ACC112 (cell line): ENCODE results near the gene ARVCF.

ENCODE experiments used
- H2AFZ ChIP-seq: fragments of 200-600 bp; sonication (generic); one replicate; pipeline ENCODE4 v1.6.0; 2017; ENCODE audit warnings: antibody characterized with exemption, low read length; ENCODE audit not compliant: unreplicated experiment
- H3K27ac ChIP-seq: fragments of 200-600 bp; sonication (generic); 2 replicates; pipeline ENCODE4 v1.5.1; 2014; ENCODE audit warnings: low read depth, mild to moderate bottlenecking, antibody characterized with exemption, low read length, moderate library complexity
- H3K27me3 ChIP-seq: fragments of 200-600 bp; sonication (generic); 2 replicates; pipeline ENCODE4 v1.6.1; 2014; ENCODE audit warnings: mild to moderate bottlenecking, antibody characterized with exemption, low read length, moderate library complexity, mixed read lengths; ENCODE audit not compliant: insufficient read depth
- H3K36me3 ChIP-seq: fragments of 200-600 bp; sonication (generic); 2 replicates; pipeline ENCODE4 v1.6.1; 2016; ENCODE audit warnings: mild to moderate bottlenecking, antibody characterized with exemption, low read length, moderate library complexity, mixed read lengths; ENCODE audit not compliant: insufficient read depth
- H3K4me1 ChIP-seq: fragments of 200-600 bp; sonication (generic); one replicate; pipeline ENCODE4 v1.6.1; 2016; ENCODE audit warnings: low read length, mixed read lengths; ENCODE audit not compliant: insufficient read depth, unreplicated experiment, control insufficient read depth
- H3K4me3 ChIP-seq: fragments of 200-600 bp; sonication (generic); 2 replicates; pipeline ENCODE4 v1.5.1; 2014; ENCODE audit warnings: mild to moderate bottlenecking, low read depth, low read length
- H3K79me2 ChIP-seq: fragments of 200-600 bp; sonication (generic); one replicate; pipeline ENCODE4 v1.6.0; 2016; ENCODE audit warnings: low read length; ENCODE audit not compliant: control insufficient read depth, unreplicated experiment, insufficient read depth

The ARVCF gene

GRCh38 chr22:20002636-20003035 lies 14.0 kb downstream of the ARVCF start:
- H3K79me2 ChIP-seq, result no peaks in the 10 kb centered on the region
- no peaks in the 10 kb centered on the region for H3K27me3 ChIP-seq

DNA sequence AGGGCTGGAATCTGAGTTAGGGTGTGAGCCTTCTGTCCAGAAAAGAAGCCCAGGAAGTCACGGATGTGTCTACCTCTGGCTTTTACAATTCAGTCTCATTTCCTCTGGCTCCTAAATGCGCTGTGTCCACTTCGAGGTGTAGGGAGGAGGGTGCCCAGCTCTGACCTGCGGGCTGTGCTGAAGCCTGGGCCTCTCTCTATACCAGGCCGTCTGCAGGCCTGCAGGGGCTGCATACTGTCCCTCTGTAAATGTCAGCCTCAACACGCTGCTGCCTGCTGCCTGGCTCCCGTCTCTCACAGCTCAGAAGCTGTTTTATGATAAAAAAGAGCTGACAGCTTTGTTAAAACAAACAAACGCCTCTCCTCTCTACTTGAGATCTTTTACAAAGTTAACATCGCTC lies 14.5 kb downstream of the ARVCF start:
- Histone ChIP-seq H3K79me2 (no peaks in the 10 kb centered on the region), H3K4me1 (no peaks in the 10 kb centered on the region), H3K27me3 (no peaks in the 10 kb centered on the region), H3K4me3 (no peak overlapping the region), H3K36me3 (no peaks in the 10 kb centered on the region), H3K27ac (no peak overlapping the region), H2AFZ (no peak overlapping the region)

More at GRCh38 chr22:20002636-20003035, 14.0 kb downstream of the ARVCF start:
- Histone ChIP-seq H3K4me3 (no peak overlapping the region), H3K4me1 (no peaks in the 10 kb centered on the region), H3K36me3 (no peaks in the 10 kb centered on the region), H3K27ac (no peak overlapping the region), H2AFZ (no peak overlapping the region)

DNA sequence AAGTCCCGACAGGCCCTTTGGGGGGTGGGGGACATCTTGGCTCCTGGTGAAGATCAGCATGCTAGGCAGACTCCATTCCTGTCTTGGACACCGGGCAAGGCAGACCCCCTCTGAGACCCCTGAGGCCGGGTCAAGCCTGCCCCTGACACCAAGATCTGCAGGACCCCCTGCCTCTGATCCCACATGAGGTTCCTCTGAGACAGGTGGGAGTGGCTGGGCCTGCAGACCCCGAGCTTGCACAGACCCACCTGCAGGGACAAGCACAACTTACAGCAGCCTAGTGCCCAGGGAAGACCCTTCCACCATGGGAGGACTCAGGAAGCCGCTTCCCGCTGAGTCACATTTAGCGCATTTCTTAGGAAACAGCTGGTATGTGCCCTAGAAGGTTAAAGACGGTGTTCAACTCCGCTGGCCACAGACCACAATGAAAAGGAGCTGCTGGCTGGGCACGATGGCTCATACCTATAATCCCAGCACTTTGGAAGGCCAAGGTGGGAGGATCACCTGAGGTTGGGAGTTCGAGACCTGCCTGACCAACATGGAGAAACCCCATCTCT lies 15.5 kb downstream of the ARVCF start:
- H3K4me3 ChIP-seq, result no peak overlapping the region
- no peaks in the 10 kb centered on the region for H3K27me3 ChIP-seq
- H2AFZ ChIP-seq, result no peak overlapping the region
- H3K36me3 ChIP-seq, result no peaks in the 10 kb centered on the region
- H3K79me2 ChIP-seq, result no peaks in the 10 kb centered on the region
- peaks cover 5% of the 10 kb centered on the region for H3K4me1 ChIP-seq
- H3K27ac ChIP-seq, result no peak overlapping the region

DNA sequence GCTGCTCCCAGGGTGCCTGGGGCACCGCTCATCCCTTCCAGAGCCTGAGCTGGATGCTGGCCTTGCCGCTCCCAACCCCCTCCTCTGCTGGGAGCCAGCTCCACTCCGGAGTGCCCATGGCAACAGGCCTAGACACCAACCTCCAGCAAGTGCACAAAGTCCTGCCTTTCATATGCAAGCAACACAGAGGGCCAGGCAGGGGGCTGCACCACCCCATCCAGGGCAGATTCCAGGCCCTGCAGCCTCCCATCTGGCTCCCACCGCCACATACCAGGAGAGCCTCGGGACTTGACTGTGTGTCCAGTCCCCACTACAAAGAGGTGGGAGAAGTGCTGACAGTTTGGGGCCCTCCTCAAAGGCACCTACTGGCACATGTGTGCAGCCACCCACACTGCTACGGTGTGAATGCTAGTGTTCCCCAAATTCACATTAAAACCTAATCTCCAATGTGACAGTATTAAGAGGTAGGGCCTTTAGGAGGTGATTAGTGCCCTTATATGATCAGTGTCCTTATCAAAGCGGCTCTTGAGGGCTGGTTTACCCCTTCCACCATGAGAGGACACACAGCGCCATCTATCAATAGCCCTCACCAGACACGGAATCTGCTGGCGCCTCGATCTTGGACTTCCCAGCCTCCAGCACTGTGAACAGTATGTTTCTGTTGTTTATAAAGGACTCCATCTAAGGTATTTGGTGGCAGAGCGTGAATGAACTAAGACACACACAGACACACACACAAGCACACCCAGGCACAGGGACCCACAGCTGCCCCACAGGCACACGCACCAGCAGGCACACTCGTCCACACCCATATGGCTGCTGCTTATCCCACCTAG lies 16.2 kb downstream of the ARVCF start:
- no peak overlapping the region for H2AFZ ChIP-seq
- H3K4me1 ChIP-seq, result peaks cover 12% of the 10 kb centered on the region
- H3K27ac ChIP-seq, result no peak overlapping the region
- H3K36me3 ChIP-seq, result no peaks in the 10 kb centered on the region
- H3K79me2 ChIP-seq, result no peaks in the 10 kb centered on the region
- H3K27me3 ChIP-seq, result no peaks in the 10 kb centered on the region
- H3K4me3 ChIP-seq, result no peak overlapping the region

GRCh38 chr22:19998991-19999820 lies 17.4 kb downstream of the ARVCF start:
- H3K4me1 ChIP-seq, result peaks cover 20% of the 10 kb centered on the region
- no peaks in the 10 kb centered on the region for H3K27me3 ChIP-seq

DNA sequence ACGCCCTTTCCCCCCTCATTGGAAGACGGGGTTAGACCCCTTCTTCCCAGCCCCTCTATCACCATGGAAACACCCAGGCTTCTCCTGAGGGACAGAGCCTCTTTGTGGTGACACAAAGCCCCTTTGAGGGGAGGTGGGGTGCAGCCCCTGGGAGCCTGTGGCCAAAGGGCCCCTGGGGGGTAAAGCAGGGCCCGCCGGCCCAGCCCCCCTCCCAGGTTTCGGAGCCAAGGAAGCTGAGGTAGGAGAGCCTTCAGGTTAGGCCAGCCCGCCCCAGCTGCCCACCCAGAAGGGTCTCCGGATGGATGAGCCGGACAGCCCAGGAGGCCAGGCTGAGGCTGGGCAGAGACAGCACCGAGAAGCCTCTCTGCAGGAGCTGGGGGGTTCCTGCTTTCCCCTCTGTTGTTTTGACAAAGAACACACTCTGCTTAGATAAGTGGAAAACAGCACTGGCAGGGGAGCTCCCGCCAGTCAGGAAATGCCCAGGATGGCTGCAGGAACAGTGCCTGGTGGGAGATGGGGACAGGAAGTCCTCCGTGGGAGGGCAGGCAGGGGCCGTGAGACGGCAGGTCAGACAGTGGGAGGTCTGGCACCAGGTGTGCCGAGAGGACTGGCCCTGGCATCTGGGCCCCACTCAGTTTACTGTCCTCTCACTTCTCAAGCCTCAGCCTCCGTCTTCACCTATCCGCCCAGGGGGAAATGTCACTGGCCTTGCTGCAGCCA lies 18.2 kb downstream of the ARVCF start:
- Histone ChIP-seq H3K36me3 (no peaks in the 10 kb centered on the region), H3K79me2 (no peaks in the 10 kb centered on the region), H3K27me3 (no peaks in the 10 kb centered on the region), H3K4me3 (no peak overlapping the region), H3K4me1 (peaks cover 20% of the 10 kb centered on the region), H3K27ac (no peak overlapping the region), H2AFZ (no peak overlapping the region)

More at GRCh38 chr22:19998991-19999820, 17.4 kb downstream of the ARVCF start:
- Histone ChIP-seq H3K36me3 (no peaks in the 10 kb centered on the region), H3K79me2 (no peaks in the 10 kb centered on the region), H2AFZ (no peak overlapping the region), H3K4me3 (no peak overlapping the region), H3K27ac (no peak overlapping the region)

- H3K36me3 ChIP-seq, result no peaks in the 10 kb centered on the region
- peaks cover 20% of the 10 kb centered on the region for H3K4me1 ChIP-seq
- H3K4me3 ChIP-seq, result no peak overlapping the region
- H3K27ac ChIP-seq, result no peak overlapping the region
- no peak overlapping the region for H2AFZ ChIP-seq
- H3K27me3 ChIP-seq, result no peaks in the 10 kb centered on the region
- H3K79me2 ChIP-seq, result no peaks in the 10 kb centered on the region
Observed at GRCh38 chr22:19997561-19998231, 18.9 kb downstream of the ARVCF start.

GRCh38 chr22:19996694-19997384 lies 19.8 kb downstream of the ARVCF start:
- Histone ChIP-seq H3K79me2 (no peaks in the 10 kb centered on the region), H2AFZ (no peak overlapping the region), H3K36me3 (no peaks in the 10 kb centered on the region), H3K27me3 (no peaks in the 10 kb centered on the region), H3K4me3 (no peak overlapping the region), H3K4me1 (peaks cover 20% of the 10 kb centered on the region), H3K27ac (no peak overlapping the region)

- H3K4me3 ChIP-seq, result no peak overlapping the region
- H3K27me3 ChIP-seq, result no peaks in the 10 kb centered on the region
- H3K36me3 ChIP-seq, result no peaks in the 10 kb centered on the region
- H2AFZ ChIP-seq, result no peak overlapping the region
- no peaks in the 10 kb centered on the region for H3K79me2 ChIP-seq
- H3K27ac ChIP-seq, result peak overlapping the region; percentile 29; the same call in 1 of the 2 replicates
- H3K4me1 ChIP-seq, result peaks cover 20% of the 10 kb centered on the region
Observed at GRCh38 chr22:19995611-19996339, 20.8 kb downstream of the ARVCF start.
